ENCODE results near the gene POLD2.

Gene POLD2

DNA sequence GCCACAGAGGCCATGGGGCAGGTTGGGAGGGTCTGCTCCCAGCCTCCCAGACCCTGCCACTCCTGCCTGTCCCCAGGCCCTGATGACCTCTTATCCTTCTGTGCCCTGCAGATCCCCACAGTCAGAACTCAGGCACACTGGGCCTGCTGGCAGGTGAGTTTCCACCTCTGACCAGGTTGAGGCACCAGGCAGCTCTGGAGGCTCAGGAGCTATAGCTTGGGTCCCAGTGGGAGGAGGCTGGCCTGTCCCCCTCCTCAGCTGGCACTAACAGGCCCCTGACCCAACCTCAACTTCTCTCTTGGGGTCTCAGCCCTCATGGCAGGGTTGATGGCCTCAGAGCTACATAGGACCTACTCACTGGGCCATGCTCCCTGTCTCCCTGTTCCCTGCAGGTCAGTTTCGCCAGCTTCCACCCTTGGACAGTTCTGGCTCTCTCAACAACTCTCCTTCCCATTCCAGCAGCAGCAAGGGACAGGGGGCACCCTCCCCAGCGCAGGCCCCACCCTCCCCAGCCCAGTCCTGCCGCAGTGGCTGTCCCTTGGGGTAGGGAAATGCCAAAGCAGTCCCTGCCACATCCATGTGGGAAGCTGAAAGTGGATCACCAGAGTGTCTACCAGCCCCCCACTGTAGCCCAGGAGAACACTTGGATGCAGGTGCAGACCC is 21.9 kb downstream of the POLD2 start:
- DNase-seq, result no peak

DNA sequence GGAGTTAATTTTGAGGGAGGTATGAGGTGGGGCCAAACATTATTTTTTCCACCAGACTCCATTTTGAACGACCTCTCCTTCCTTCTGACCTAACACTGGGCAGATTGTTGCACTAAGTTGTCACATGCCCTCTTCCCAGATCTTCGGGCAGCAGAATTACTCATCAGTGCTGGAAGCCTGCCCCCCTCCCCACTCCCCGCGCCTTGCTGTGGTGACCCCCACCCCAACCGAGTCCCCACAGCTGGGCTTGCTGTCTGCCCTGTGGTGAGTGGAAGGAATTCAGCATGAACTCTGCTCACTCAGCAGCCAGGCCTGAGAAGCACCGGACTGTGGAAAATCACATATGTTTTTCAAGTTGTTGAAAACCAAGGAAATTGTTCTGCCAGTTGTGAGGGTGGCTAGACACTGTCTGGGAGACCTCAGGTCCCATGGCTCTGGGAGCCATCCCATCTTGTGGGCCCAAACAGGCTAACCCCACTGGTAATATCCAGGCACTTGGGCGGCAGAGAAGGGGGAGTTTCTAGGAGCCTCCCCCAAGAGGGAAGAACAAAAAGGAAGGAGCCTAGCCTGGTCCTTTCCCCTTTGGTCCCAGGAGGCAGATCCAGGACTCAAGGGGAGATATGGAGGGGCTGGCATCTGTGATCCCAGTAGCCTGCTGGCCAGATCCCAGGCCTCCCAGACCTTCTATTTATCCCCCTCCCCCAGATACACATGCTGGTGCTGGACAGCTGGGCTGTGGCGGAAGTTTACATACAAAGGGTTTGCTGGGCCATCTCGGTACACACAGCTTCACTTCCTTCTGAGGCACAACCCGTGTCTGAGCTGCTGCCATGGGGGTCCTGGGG is 22.7 kb downstream of the POLD2 start:
- peak in 2 of 14 donors; percentile 44 to 84 for DNase-seq

DNA sequence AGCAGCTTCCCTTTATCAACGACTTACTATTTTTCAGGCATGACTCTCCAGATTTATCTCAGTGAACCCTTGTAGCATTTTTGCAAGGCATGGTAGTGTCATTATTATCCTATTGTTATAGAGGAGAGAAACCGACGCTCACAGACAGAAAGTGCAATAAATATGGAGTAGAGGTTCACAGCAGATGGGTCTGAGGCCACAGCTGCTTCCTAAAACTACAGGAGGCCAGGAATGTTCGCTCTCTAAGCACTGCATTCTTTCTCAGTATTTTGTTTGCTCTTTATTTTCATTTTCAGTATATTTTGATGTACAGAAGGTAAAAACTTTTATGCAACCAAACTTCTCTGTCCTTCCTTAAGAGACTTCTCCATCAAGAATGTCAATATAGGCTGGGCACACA is 23.7 kb downstream of the POLD2 start:
- DNase-seq, result no peak

DNA sequence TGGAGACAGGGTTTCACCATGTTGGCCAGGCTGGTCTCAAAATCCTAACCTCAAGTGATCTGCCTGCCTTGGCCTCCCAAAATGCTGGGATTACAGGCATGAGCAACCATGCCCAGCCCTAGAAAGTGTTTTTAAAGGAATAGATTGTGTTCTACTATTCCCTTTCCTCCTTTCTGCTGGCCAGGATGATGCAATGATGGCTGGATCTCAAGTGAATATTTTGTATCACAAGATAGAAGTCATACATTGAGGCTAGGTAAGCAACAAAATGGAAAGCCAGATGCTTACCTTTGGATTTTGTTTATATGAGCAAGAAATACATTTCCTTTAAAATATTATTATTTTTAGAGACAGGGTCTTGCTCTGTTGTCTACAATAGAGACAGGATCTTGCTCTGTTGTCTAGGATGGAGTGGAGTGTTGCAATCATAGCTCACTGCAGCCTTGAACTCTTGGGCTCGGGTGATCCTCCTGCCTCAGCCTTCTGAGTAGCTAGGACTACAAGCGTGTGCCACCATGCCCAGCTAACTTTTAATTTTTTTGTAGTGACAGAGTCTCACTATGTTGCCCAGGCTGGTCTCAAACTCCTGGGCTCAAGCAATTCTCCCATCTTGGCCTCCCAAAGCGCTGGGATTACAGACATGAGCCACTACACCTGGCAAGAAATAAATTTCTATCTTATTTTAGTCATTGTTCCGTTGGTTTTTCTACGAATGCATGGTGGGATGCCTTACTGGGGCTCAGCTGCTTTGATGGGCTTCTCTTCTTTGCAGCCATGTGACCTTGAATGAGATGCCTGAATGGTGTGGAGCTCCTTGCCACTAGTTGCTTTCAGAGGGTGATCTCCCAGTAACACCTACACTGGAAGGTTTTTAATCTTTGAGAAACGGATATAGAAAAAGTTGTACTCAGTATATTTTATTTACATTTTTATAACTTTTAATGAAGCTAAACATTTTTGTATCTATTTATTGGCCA is 25.0 kb downstream of the POLD2 start:
- no peak for DNase-seq

DNA sequence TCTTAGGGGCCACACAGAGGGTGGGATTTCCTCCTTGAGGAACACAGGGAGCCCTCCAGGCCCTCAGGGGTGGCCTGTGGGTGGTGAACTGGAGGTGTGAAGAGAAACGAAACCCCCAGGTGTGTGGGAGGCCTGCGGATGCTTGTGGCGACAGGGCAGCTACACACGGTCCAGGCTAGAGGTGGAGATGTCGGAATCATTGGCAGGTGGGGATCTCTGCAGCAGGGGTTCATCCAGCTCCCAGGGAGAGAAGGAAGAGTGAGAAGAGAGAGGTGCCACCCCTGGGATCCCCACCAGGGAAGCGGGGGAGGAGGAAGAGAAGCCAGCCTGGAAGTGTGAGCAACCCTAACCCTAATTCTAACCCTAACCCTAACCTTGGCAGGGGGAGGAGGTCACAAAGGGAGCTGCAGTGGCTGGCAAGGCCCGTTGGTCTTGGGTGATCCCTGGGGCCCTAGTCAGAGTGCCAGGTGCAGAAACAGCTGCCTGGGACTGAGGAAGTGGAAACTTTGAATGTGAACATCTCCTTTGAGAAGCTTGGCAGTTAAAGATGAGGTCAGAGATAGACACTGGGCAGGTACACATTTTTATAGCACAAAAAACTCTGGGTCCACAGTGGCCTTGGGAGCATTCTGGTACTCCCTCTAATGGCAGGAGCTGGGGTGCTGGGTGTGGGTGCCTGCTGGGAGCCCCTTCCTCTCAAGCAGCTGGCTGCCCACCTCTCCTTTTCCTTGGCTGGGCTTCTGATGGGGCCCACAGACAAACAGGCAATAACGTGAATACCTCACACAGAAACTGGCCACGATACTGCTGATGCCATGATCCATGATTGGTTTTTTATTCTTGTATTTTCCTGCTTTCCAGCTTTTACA is 26.1 kb downstream of the POLD2 start:
- DNase-seq, result no peak

DNA sequence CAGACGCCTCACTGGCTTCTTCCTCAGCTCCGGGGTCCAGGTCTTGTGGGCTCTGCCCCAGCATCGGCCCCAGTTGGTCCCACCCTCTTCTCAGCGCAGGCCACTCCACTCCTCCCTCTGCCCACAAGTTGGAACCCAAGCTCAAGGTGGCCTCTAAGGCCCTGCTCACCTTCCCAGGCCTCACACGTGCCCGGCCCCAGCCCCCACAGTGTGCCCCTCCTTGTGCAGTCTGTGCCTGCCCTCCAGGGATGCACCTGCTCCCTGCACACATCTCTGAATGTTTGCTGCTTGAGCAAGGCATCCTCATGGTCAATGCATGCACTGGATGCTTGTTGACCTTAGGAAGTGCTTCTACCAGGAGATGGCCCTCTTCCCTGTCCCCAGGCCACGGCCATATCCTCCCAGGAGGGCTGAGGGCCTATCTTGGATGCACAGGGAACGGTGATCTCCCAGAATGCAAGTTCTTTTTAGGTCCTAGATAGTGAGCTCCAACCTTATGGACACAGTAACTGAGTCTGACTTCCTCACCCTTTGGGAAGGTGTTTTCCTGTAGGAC is 26.9 kb downstream of the POLD2 start:
- DNase-seq, result no peak

DNA sequence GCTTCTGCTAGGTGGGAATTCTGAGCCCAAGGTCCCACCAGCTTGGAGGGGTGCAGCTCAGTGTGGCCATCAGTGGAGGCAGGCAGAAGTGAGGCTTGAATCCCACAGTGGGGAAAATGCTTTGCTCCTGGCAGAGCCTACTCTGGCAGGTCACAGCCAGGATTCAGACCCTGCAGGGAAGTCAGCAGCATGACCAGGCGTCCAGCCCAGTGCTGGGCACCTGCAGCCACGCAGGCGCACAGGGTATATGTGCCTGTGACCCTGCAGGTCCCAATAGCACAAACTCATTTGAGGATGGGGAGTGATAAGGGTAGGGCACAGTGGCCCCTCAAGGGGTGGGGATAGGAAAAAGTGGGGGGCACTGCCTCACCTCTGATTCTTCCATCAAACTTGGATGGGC is 27.6 kb downstream of the POLD2 start:
- DNase-seq, result no peak

DNA sequence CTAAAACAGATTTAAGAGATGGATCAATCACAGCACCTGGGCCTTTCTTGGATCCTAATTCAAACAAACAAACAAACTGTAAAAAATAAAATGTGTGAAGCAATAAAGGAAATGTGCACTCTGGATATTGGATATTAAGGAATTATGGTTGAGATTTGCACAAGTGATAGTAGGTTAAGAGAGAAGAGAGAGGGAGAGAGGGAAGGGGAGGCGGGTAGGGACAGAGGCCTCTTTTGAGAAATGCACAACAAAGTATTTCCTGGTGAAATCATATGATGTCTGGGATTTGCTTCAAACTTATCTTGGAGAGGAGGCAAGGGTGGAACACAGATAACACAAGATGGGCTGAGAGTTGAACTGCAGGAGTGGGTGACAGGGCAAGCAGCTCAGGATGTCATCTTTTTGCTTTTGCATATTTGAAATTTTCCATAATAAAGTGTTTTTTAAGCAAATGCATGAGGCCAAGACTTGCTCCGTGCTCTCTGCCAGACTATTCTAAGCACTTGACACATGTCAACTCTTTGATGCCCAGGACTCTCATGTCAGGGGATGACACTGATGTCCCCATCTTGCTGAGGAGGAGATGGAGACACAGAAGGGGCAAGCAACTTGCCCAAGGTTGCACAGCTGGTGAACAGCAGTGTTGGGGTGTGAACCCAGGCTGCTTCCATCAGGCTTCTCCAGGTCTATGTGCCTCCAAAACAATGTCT is 28.3 kb downstream of the POLD2 start:
- DNase-seq, result no peak

DNA sequence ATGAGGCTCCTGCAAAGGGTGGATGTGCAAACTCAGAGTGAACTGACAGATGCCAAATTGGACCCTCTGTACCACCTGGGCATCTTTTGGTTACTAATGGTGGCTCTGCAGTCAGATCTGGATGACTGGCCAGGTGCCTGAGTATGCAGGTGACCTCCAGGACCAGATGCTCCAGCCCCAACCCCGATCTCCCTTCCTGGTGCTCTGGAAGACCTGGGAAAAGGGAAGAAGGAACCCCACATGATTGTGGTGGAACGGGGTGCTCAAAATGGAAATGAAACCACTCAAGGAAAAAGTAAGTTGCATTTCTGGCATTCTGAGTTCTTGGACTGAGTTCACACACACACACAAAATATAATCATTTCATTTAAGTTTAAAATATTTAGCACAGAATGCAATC is 29.0 kb downstream of the POLD2 start:
- no peak for DNase-seq

DNA sequence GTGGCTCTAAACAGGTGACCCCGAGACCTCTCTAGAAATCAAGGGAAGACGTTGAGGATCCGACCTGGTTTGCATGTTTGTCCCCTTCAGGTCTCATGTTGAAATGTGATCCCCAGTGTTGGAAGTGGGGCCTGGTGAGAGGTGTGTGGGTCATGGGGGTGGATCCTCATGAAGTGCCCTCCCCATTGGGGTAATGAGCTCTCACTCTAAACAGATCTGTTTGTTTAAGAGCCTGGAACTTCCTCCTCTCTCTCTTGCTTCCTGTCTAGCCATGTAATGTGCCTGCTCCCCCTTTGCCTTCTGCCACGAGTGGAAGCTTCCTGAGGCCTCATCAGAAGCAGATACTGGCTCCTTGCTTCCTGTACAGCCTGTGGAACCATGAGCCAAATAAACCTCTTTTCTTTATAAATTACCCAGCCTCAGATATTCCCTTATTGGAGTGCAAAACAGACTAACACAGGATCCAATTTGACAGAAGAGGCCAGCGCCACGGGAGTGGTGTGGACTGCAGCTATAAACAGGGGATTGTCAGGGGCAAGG is 30.2 kb downstream of the POLD2 start:
- DNase-seq, result no peak

DNA sequence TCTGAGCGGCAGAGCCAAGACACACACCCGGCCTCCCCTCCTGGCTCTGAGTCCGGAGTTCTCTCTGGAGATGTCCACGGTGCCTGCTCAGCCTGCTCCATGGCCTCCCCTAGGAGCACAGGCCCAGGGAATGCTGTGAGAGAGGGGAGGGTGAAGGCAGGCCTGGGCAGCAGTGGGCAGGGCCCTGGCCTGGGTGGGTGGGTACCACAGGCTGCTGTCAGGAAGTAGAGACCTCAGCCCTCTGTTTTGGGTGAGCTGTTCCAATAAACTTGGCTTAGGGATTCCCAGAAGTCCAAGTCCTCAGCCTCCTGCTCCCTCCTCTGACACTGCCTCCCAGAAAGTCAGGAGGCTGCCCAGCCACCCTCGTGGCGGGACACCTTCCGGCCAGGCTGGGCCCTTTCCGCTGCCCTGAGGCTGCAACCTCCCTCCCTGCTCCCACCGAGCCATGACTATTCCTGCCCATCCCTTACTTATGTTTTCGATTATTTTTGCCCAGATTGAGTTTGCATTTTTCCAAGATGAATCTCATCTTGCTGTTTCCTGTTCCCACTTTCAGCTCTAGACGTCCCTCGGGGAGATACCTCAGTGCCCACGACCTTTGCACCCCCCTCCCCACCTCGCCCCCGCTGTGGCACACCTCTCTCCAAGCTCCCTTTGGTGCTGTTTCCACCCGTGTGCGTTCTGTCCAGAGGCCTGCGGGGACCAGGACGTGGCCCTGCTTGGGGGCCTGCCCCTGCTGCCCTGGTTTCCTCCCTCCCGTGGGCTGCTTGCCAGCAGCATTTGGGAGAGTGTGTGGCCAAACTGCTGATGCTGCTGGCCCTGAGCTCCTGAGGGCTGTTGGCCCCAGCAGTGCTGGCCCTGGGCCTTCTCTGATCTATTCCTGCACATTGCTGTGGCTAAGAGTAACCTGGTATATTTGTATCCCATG is 35.2 kb downstream of the POLD2 start:
- peak in 7 of 14 donors; percentile 29 to 76 (median 60) for DNase-seq

DNA sequence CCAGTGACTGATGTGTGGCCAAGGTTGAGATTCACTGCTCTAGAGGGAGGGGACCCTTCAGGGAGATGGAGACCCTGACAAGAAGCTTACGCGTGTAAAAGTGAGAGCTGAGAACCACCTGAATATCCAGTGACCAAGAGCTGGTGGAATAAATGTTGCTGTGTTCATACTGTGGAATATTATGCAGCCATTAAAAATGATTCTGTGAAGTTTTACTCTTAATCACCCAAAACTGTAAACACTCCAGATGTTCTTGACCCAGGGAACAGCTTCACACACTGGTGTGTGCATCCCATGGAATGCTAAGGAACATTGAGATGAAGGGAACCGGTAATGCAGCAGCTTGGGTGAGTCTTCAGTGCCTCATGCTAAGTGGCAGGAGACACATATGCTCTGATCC is 36.7 kb downstream of the POLD2 start:
- no peak for DNase-seq

DNA sequence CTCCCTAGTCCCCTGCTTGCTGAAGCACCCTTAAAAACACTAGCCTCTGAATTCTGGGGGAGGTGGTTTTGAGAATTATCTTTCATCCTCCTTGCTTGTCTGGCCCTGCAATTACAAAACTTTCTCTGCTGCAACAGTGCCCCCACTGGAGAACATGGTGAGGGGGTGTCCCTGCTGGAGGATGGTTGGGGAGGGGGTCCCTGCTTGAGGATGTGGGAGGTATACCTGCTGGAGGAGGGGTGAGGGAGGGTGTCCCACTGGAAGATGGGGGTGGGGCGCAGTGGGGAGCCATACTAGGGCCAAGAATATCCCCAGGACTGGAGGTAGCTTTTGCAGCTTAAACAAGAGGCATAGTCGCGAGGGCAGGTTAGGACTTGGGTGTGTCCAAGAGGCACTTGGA is 37.8 kb downstream of the POLD2 start:
- no peak for DNase-seq

DNA sequence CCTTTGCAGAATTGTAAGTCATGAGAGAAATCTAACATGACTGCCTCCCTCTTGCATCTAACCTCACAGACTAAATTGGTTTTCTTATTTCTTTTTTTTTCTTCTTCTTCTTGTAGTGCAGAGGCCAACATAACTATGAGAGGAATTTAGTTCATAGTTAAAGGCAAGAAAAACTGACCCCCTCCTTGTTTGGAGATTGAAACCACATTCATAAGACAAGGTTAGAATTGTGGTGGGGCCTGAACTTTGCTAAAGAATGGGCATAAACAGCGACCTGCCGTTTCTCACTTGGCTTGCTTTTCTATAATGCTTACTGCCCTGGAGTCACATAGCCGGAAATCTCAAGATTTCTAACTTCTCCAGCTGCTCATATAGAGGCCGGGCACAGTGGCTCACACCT is 38.6 kb downstream of the POLD2 start:
- no peak for DNase-seq

DNA sequence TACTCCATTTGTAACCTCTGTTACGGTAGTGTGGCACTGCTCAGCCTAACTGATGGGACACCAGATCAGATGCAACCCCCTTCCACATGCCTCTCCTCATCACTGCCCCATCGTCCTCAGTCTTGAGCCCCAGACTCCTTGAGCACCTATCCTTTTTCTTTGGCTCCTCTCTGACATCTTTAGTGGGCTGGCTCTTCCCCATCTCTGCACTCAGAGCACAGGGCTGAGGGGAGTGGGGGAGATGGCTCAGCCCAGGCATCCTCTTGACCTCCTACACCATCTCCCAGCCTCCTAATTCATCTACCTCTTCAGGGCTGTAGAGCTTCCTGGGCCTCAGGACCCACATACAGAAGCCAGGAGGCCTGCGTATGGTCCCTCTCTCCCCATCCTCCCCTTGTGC is 39.6 kb downstream of the POLD2 start:
- no peak for DNase-seq

DNA sequence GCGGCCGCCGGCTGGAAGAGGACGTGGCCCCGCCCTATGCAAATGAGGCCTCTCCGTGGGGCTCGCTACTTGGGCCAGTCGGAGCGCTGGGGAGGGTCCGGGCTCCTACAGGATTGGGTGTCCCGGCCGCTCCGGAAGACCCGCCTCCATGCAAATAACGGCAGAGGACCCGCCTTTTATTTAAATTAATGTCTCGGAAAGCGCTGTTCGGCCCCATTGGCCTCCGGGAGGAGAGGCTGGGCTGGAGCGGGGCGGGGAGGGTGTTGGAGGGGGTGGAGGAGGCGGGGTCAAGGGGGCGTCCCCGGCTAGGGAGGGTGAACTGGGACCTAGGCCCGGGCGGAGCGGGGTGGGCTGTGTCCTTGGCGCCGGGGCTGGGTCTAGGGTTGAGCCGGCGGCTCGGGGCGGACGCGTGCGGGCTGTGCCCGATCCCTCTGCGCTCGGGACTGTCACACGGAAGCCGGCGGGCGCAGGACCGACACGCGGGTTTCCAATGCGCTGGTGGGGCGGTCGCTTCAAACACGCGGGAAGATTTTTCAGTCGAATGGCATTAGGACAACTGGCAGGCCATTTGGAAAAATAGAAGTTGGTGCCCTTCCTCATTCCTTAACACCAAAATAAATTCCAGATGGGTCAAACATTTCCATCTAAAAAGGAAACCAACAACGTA is 40.7 kb downstream of the POLD2 start:
- DNase-seq, result peak; percentile 78 to 99 (median 96)

DNA sequence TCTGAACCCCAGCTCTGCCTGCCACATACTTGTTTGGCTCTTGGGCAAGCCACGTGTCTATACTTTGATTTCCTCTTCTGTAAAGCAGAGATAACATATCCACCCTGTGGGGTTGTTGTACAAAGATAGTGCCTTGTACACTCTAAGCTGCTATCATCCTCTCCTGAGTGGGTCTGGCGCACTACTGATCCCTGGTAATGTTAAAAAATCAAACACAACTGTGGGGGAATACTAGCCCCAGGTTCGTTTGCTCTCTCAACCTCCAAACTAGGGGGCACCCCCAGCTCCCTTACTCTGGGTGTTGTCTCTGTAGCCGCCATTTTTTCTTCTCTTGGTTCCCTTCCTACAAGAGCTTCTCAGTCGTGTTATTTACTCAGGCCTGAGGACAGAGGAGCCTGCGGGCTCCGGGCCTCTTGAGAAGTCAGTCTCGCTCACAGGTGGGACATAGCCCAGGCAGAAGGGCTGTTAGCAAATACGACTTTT is 42.0 kb downstream of the POLD2 start:
- DNase-seq, result no peak

DNA sequence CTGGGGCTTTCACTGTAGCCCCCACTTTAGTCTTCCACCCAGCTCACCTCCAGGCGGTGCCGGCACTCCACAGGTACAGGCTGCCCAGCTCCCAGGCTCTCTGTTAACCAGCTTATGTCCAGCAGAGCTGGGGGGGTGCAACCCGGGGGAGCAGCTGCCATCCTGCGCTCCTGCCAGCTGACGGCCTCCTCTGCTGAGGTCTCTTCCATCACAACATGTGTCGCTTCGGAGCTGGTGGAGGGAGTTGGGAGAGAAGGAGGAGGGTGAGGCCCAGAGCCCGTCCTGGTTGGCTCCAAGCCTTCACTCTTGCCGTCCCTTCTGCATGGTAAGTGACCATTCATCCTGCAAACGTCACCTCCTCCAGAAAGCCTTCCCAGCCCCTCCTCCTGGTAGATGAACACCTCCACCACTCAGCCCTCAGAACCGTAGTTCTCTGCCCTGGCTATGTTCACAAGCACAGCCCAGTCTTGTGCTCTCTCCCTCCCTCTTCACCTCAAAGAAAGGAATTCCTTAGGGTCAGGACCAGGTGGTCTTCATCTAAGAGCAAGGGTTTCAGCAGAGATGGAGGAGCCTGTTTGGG is 42.6 kb downstream of the POLD2 start:
- no peak for DNase-seq
